ENCODE measurements around the gene IFNLR1.

DNA sequence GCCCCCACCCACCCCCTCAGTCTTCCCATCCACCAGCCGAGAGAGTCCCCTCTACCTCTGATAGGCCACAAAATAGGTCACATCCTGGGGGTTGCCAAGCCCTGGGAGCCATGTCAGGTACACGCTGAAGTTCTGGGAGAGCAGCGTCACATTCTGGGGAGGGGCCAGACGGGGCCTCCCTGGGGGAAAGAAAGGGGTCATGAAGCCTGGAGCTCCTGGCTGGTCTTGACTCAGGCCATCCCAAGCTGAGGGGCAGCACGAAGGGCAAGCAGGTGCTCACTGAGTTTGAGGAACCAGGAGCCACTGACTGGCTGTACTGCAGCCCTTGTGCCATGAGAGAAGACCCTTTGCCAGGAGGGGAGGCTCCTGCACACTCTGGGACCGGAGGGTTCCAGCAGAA is 6.4 kb downstream of the IFNLR1 start:
- TF ChIP-seq, protein P1, sequence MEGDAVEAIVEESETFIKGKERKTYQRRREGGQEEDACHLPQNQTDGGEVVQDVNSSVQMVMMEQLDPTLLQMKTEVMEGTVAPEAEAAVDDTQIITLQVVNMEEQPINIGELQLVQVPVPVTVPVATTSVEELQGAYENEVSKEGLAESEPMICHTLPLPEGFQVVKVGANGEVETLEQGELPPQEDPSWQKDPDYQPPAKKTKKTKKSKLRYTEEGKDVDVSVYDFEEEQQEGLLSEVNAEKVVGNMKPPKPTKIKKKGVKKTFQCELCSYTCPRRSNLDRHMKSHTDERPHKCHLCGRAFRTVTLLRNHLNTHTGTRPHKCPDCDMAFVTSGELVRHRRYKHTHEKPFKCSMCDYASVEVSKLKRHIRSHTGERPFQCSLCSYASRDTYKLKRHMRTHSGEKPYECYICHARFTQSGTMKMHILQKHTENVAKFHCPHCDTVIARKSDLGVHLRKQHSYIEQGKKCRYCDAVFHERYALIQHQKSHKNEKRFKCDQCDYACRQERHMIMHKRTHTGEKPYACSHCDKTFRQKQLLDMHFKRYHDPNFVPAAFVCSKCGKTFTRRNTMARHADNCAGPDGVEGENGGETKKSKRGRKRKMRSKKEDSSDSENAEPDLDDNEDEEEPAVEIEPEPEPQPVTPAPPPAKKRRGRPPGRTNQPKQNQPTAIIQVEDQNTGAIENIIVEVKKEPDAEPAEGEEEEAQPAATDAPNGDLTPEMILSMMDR (IDR thresholded peaks at IDR 0.05; ENCODE audit: low read length) = no peak
- no peak for TF ChIP-seq EZH2 (optimal IDR thresholded peaks at IDR 0.05; ENCODE audit: low read depth, low read length)
- no peak for TF ChIP-seq EZH2phosphoT487 (IDR thresholded peaks at IDR 0.05; ENCODE audit: low read length)

Data from MM.1S (cell line).